RWPE2 (cell line): ENCODE measurements around the gene PDE6A.

Experiments
- ATAC-seq: fragments of 200-7000 bp; cut with Tn5 transposase; 3 replicates; pipeline ENCODE4 v1.9.1; 2021; ENCODE audit warnings: low read depth
- DNase-seq: peaks from one replicate; pipeline ENCODE4 v3.0.0-alpha.2; 2020; ENCODE audit warnings: low spot score
- H3K27ac ChIP-seq: fragments of 450-650 bp; 2 replicates; pipeline ENCODE4 v1.5.1; 2017; ENCODE audit warnings: mild to moderate bottlenecking; ENCODE audit not compliant: poor library complexity, severe bottlenecking
- H3K27me3 ChIP-seq: fragments of 250-450 bp; sonication (Bioruptor Pico); 2 replicates; pipeline ENCODE4 v1.5.1; 2021; ENCODE audit warnings: mild to moderate bottlenecking, moderate library complexity; ENCODE audit not compliant: insufficient read depth, poor library complexity, severe bottlenecking
- H3K36me3 ChIP-seq: fragments of 250-450 bp; sonication (Bioruptor Pico); 2 replicates; pipeline ENCODE4 v1.5.1; 2020; ENCODE audit warnings: low read depth, mild to moderate bottlenecking, moderate library complexity
- H3K4me1 ChIP-seq: fragments of 250-450 bp; sonication (Bioruptor Pico); 2 replicates; pipeline ENCODE4 v1.5.1; 2021; ENCODE audit warnings: mild to moderate bottlenecking, moderate library complexity; ENCODE audit not compliant: insufficient read depth, poor library complexity, severe bottlenecking
- H3K4me3 ChIP-seq: fragments of 250-450 bp; sonication (Bioruptor Pico); 2 replicates; pipeline ENCODE4 v1.5.1; 2021; ENCODE audit warnings: mild to moderate bottlenecking, moderate library complexity; ENCODE audit not compliant: severe bottlenecking
- H3K9me3 ChIP-seq: fragments of 250-450 bp; sonication (Bioruptor Pico); 2 replicates; pipeline ENCODE4 v1.5.1; 2021; ENCODE audit warnings: mild to moderate bottlenecking, moderate library complexity; ENCODE audit not compliant: severe bottlenecking
- TF ChIP-seq, protein P1 (sequence below): fragments of 450-650 bp; IDR thresholded peaks from one replicate; pipeline ENCODE4 v1.5.1; 2017; ENCODE audit warnings: mild to moderate bottlenecking, moderate library complexity; ENCODE audit not compliant: poor library complexity, severe bottlenecking

PDE6A gene

GRCh38 chr5:149960272-149961185, 15.9 kb upstream of the PDE6A start, which contains the start of gene SLC26A2:
SLC26A2 (plus strand) TSS chr5:149960758; CDS start chr5:149977653, 16,895 bp downstream.
- Histone ChIP-seq H3K27ac (peak within 1 kb of the TSS; percentile 79), H3K4me1 (peaks cover 15% of the 10 kb centered on the region), H3K4me3 (peak within 1 kb of the TSS; percentile 59), H3K36me3 (no peaks in the 10 kb centered on the region), H3K27me3 (no peaks in the 10 kb centered on the region), H3K9me3 (no peaks in the 10 kb centered on the region)
- DNase-seq (peak; percentile 99), ATAC-seq (peak; percentile 96)
- TF ChIP-seq, protein P1, sequence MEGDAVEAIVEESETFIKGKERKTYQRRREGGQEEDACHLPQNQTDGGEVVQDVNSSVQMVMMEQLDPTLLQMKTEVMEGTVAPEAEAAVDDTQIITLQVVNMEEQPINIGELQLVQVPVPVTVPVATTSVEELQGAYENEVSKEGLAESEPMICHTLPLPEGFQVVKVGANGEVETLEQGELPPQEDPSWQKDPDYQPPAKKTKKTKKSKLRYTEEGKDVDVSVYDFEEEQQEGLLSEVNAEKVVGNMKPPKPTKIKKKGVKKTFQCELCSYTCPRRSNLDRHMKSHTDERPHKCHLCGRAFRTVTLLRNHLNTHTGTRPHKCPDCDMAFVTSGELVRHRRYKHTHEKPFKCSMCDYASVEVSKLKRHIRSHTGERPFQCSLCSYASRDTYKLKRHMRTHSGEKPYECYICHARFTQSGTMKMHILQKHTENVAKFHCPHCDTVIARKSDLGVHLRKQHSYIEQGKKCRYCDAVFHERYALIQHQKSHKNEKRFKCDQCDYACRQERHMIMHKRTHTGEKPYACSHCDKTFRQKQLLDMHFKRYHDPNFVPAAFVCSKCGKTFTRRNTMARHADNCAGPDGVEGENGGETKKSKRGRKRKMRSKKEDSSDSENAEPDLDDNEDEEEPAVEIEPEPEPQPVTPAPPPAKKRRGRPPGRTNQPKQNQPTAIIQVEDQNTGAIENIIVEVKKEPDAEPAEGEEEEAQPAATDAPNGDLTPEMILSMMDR: no peak

- peaks cover 15% of the 10 kb centered on the region for H3K4me1 ChIP-seq
- no peak for DNase-seq
- no peaks in the 10 kb centered on the region for H3K27me3 ChIP-seq
- H3K27ac ChIP-seq: peak overlapping the region; percentile 79
- TF ChIP-seq, protein P1: peak; percentile 97
- peak; percentile 7; the same call in 1 of the 3 replicates for ATAC-seq
- H3K9me3 ChIP-seq: no peaks in the 10 kb centered on the region
- H3K36me3 ChIP-seq: no peaks in the 10 kb centered on the region
- H3K4me3 ChIP-seq: peak overlapping the region; percentile 59
Measured at GRCh38 chr5:149959406-149960236, 15.0 kb upstream of the PDE6A start.

- ATAC-seq (no peak), DNase-seq (no peak)
- Histone ChIP-seq H3K36me3 (no peaks in the 10 kb centered on the region), H3K27me3 (no peaks in the 10 kb centered on the region), H3K4me3 (no peak overlapping the region), H3K4me1 (peaks cover 15% of the 10 kb centered on the region), H3K27ac (no peak overlapping the region), H3K9me3 (no peaks in the 10 kb centered on the region)
- TF ChIP-seq, protein P1: no peak
Measured at GRCh38 chr5:149957855-149958254, 13.3 kb upstream of the PDE6A start.

GRCh38 chr5:149956685-149957084, 12.1 kb upstream of the PDE6A start:
- no peaks in the 10 kb centered on the region for H3K9me3 ChIP-seq
- H3K4me3 ChIP-seq: no peak overlapping the region
- DNase-seq: no peak
- no peaks in the 10 kb centered on the region for H3K36me3 ChIP-seq
- no peak for ATAC-seq
- H3K4me1 ChIP-seq: peaks cover 15% of the 10 kb centered on the region
- no peak overlapping the region for H3K27ac ChIP-seq
- no peaks in the 10 kb centered on the region for H3K27me3 ChIP-seq
- TF ChIP-seq, protein P1: no peak
